AG04450 (cell line): Measurements from ENCODE around the gene HMX2. TPM values are rescaled to one million over a fixed set of nuclear protein-coding genes. Genes with fewer than 3 reads are reported as not detected.

Source experiments
- CTCF ChIA-PET: fragments of 300-600, 350-600 bp; formaldehyde crosslinking; extraction: SDS; loops from one replicate; lab custom pipeline; 2022; ENCODE audit warnings: antibody characterized with exemption, inconsistent platforms; lab: Charles Lee
- POLR2A ChIA-PET: fragments of 350-600 bp; formaldehyde crosslinking; extraction: SDS; loops from one replicate; lab custom pipeline; 2021; ENCODE audit warnings: antibody characterized with exemption, inconsistent platforms; lab: Yijun Ruan, JAX
- DNase-seq: peaks from one replicate; pipeline ENCODE4 v3.0.0-alpha.2; 2011; ENCODE audit warnings: low read depth, low spot score
- H3K27ac ChIP-seq: one replicate; pipeline ENCODE4 v1.5.1; 2012; ENCODE audit warnings: low read depth, low read length, control low read depth
- H3K27me3 ChIP-seq: one replicate; pipeline ENCODE4 v1.6.0; 2012; ENCODE audit warnings: low read length; ENCODE audit not compliant: control insufficient read depth, insufficient read depth
- H3K4me3 ChIP-seq: 2 replicates; pipeline ENCODE4 v1.5.1; 2011; ENCODE audit warnings: mild to moderate bottlenecking, low read depth, low read length, control low read depth
- H3K9me3 ChIP-seq: 2 replicates; pipeline ENCODE4 v1.5.1; 2012; ENCODE audit warnings: low read length; ENCODE audit not compliant: control insufficient read depth, insufficient read depth
- polyA plus RNA-seq: library from polyadenylated mRNA; depleted of rRNA; stranded (reverse); fragments of >200 nt; gene quantifications from 2 replicates; pipeline ENCODE4 v1.2.3, GENCODE V29; 2011
- TF ChIP-seq, protein P1 (sequence below): IDR thresholded peaks from 2 replicates; pipeline ENCODE4 v1.5.1; 2011; ENCODE audit warnings: low read depth, low read length, control low read depth, inconsistent platforms

Gene HMX2
- polyA plus RNA-seq, 1 experiment: not detected

DNA sequence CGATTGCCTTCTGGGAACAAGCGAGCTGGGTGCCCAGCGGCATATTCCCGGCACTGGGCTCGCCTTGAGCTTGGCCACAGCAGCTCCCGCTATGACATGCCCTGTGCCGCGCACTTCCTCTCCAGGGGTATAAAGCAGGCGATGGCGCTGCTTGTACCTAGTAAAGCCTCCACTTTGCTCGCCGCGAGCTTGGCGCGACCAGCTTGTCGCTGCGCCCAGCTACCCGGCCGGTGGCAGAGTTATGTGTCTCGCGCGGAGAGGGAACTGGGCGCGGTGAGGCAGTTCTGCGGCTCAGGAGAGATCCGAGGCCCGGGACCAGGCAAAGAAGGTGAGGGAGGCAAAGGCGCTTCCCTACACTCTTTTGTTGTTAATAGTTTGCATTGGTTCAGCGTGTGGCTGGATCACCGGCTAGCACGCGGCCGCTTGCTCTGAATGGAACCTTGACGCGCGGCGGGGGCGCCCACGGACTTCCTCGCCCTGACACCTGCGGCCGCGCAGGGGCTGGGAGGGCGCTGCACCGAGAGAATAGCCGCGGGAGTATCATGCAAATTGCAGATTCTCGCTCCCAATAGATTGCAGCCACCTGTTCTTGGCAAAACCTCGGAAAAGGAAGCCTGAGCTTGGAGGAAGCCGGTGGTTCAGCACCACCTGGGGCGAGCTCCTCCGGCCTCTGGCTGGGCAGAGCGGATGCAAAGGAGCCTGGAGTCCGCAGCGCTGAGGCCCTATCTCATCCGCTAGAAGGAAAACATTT, 3.2 kb downstream of the HMX2 start:
- H3K27ac ChIP-seq: no peak overlapping the region
- H3K4me3 ChIP-seq: 0 out of 2 replicates have a peak overlapping the region, but pooled peaks have one; percentile 7
- TF ChIP-seq, protein P1, sequence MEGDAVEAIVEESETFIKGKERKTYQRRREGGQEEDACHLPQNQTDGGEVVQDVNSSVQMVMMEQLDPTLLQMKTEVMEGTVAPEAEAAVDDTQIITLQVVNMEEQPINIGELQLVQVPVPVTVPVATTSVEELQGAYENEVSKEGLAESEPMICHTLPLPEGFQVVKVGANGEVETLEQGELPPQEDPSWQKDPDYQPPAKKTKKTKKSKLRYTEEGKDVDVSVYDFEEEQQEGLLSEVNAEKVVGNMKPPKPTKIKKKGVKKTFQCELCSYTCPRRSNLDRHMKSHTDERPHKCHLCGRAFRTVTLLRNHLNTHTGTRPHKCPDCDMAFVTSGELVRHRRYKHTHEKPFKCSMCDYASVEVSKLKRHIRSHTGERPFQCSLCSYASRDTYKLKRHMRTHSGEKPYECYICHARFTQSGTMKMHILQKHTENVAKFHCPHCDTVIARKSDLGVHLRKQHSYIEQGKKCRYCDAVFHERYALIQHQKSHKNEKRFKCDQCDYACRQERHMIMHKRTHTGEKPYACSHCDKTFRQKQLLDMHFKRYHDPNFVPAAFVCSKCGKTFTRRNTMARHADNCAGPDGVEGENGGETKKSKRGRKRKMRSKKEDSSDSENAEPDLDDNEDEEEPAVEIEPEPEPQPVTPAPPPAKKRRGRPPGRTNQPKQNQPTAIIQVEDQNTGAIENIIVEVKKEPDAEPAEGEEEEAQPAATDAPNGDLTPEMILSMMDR: no peak
- POLR2A ChIA-PET: no interaction called here
- H3K27me3 ChIP-seq: peaks cover 64% of the 10 kb centered on the region
- CTCF ChIA-PET: no interaction called here
- DNase-seq: no peak
- H3K9me3 ChIP-seq: peaks cover 6% of the 10 kb centered on the region; the same call in 1 of the 2 replicates

DNA sequence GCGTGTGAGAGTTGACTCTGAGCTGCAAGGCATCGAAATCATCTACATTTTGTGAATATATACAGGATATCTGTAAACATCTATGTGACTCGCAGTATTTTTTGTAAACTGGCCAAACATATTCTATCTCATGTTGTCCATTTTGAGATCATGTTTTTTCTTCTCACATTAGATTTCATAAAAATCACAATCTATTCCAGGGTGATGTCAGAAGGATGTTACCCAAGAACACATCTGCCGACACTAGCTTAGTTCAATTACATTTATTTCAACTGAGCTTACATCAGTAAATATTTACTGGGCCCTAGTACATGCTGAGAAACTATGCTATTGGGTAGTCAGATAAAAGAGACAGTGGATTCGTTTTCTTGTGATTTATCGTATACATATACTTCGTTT, 3.8 kb downstream of the HMX2 start:
- TF ChIP-seq, protein P1: no peak
- no peak for DNase-seq
- POLR2A ChIA-PET: no interaction called here
- Histone ChIP-seq H3K4me3 (no peak overlapping the region), H3K9me3 (peaks cover 6% of the 10 kb centered on the region; the same call in 1 of the 2 replicates), H3K27me3 (peaks cover 58% of the 10 kb centered on the region), H3K27ac (no peak overlapping the region)
- CTCF ChIA-PET: no interaction called here

DNA sequence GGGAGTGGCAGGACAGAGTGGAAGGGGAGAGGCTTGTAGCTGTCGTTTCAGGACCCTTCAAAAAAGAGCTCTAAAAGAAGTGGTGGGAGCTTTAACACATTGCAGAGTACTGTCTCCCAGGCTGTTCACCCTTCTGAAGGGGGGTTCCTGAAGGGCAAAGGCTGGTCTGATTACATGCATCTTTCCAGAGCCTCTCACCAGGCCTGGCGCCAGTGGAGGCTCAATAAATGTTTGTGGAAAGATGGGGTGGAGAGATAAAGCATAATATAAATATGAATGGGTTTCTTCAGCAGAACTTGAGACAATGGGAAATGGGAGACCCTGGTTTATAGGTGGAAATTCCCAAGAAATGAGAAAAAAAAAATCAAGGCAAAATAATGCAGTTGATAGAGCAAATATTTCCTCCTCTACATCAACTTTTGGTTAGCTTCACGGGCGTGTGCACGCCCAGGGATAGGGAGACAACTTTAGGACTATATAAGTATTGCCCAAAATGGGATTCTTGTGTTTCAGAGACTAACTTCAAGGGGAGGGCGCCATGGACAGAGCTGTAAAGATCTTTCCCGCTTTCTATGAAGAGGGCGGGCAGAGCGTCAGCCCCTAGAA, 5.7 kb downstream of the HMX2 start:
- TF ChIP-seq, protein P1: no peak
- CTCF ChIA-PET: interaction anchor here (0.7 to 2.3 kb wide), 7 partner anchors 9 to 1250 kb away, joined by 3 to 6 read pairs (median 3); no protein-coding TSS in a partner anchor
- no peak for DNase-seq
- Histone ChIP-seq H3K27ac (no peak overlapping the region), H3K4me3 (no peak overlapping the region), H3K27me3 (peaks cover 40% of the 10 kb centered on the region), H3K9me3 (peaks cover 6% of the 10 kb centered on the region; the same call in 1 of the 2 replicates)
- POLR2A ChIA-PET: interaction anchor here (0.6 to 1.4 kb wide), 3 partner anchors 14 to 779 kb away, joined by 4 read pairs; partner anchors contain the start of gene PLEKHA1

DNA sequence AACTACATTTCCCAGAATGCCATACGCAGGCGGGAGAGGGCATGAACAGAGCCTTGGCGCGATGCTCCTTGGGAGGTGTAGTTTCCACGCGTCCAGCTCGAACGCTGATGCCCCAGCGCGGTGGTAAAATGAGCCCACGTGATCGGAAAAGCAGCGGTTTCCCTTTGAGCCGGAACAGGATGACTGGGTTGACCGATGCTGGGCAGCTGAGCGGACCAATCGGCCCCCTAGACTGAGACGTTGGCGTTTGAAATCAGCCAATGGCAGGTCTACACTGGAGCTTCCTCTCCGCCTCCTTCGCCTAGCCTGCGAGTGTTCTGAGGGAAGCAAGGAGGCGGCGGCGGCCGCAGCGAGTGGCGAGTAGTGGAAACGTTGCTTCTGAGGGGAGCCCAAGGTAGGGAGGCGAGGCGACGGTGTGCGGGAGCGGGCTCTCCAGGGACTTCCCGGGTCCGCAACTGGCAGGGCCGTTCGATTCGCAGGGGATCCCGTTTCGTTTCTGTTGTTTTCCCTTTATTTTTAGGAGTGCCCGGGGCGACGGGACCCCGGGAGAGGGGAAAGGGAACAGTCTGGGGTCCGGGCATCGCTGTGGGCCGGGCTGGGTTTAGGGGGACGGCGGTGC, 6.3 kb downstream of the HMX2 start, which contains the start of gene BUB3:
Gene BUB3 (plus strand): TSS at position 311 of the 619 bp plus-strand sequence. CDS start 516 bp downstream, outside the sequence.
- ChIA-PET CTCF (interaction anchor here (0.7 to 2.3 kb wide), 7 partner anchors 9 to 1249 kb away, joined by 3 to 6 read pairs (median 3); no protein-coding TSS in a partner anchor), POLR2A (interaction anchor here (0.6 to 1.4 kb wide), 3 partner anchors 15 to 780 kb away, joined by 4 read pairs; partner anchors contain the start of gene PLEKHA1)
- peak; percentile 99 for DNase-seq
- Histone ChIP-seq H3K9me3 (peaks cover 6% of the 10 kb centered on the region; the same call in 1 of the 2 replicates), H3K27me3 (peaks cover 34% of the 10 kb centered on the region), H3K4me3 (peak within 1 kb of the TSS; percentile 99), H3K27ac (peak within 1 kb of the TSS; percentile 84)
- TF ChIP-seq, protein P1: peak; percentile 19
